HG03103 (cell line): ENCODE measurements around the gene CMTM8.

Experiments used
- ATAC-seq: cut with Tn5 transposase; IDR thresholded peaks from one replicate; pipeline ENCODE4 v1.9.1; 2021; ENCODE audit warnings: low read depth; ENCODE audit not compliant: unreplicated experiment

Gene CMTM8

GRCh38 chr3:32274306-32274705, 35.8 kb downstream of the CMTM8 start:
- ATAC-seq, result no peak

GRCh38 chr3:32275506-32275905, 37.0 kb downstream of the CMTM8 start:
- ATAC-seq, result no peak

- ATAC-seq, result no peak
Observed at GRCh38 chr3:32276279-32276841, 37.9 kb downstream of the CMTM8 start.

GRCh38 chr3:32278714-32279113, 40.2 kb downstream of the CMTM8 start:
- no peak for ATAC-seq

- no peak for ATAC-seq
Observed at GRCh38 chr3:32280262-32280910, 41.9 kb downstream of the CMTM8 start.

GRCh38 chr3:32281570-32282106, 43.2 kb downstream of the CMTM8 start:
- ATAC-seq, result no peak

GRCh38 chr3:32282578-32283154, 44.2 kb downstream of the CMTM8 start:
- ATAC-seq, result no peak

- ATAC-seq, result no peak
Observed at GRCh38 chr3:32283304-32283703, 44.8 kb downstream of the CMTM8 start.

GRCh38 chr3:32284443-32285212, 46.1 kb downstream of the CMTM8 start:
- ATAC-seq, result no peak

GRCh38 chr3:32285891-32286290, 47.4 kb downstream of the CMTM8 start:
- ATAC-seq, result no peak

GRCh38 chr3:32288819-32289218, 50.3 kb downstream of the CMTM8 start:
- ATAC-seq, result no peak

GRCh38 chr3:32290619-32291018, 52.1 kb downstream of the CMTM8 start:
- ATAC-seq, result no peak

- no peak for ATAC-seq
Observed at GRCh38 chr3:32292085-32292796, 53.8 kb downstream of the CMTM8 start.

- no peak for ATAC-seq
Observed at GRCh38 chr3:32293903-32294302, 55.4 kb downstream of the CMTM8 start.

GRCh38 chr3:32296251-32297204, 58.0 kb downstream of the CMTM8 start:
- no peak for ATAC-seq

GRCh38 chr3:32297366-32297765, 58.9 kb downstream of the CMTM8 start:
- ATAC-seq, result no peak

GRCh38 chr3:32301426-32301825, 62.9 kb downstream of the CMTM8 start:
- no peak for ATAC-seq

- ATAC-seq, result no peak
Observed at GRCh38 chr3:32302601-32303398, 64.3 kb downstream of the CMTM8 start.

GRCh38 chr3:32303399-32303747, 64.9 kb downstream of the CMTM8 start:
- ATAC-seq, result no peak
